Chondrocyte (in vitro differentiated cells): Measurements from ENCODE around the gene SLBP. TPM values are rescaled to one million over a fixed set of nuclear protein-coding genes. Genes with fewer than 3 reads are reported as not detected.

Experiments used
- DNase-seq: peaks from one replicate; pipeline ENCODE4 v3.0.0; 2021; ENCODE audit warnings: mixed read lengths, low spot score
- H3K27ac Mint-ChIP-seq: one replicate; pipeline ENCODE4 v1.8.0; 2021; ENCODE audit warnings: mild to moderate bottlenecking, moderate library complexity, mixed read lengths; ENCODE audit not compliant: unreplicated experiment
- H3K27me3 Mint-ChIP-seq: 2 replicates; pipeline ENCODE4 v1.8.0; 2021; ENCODE audit warnings: low read depth, mixed read lengths
- H3K36me3 Mint-ChIP-seq: 2 replicates; pipeline ENCODE4 v1.8.0; 2021; ENCODE audit warnings: low read depth, mixed read lengths
- H3K4me1 Mint-ChIP-seq: 2 replicates; pipeline ENCODE4 v1.8.0; 2021; ENCODE audit warnings: low read depth, mild to moderate bottlenecking, mixed read lengths
- H3K4me3 Mint-ChIP-seq: one replicate; pipeline ENCODE4 v1.8.0; 2021; ENCODE audit warnings: mild to moderate bottlenecking, moderate library complexity, mixed read lengths; ENCODE audit not compliant: unreplicated experiment
- H3K9me3 Mint-ChIP-seq: 2 replicates; pipeline ENCODE4 v1.8.0; 2021; ENCODE audit warnings: low read depth, mixed read lengths
- total RNA-seq: library from RNA; stranded (reverse); gene quantifications from 3 replicates; pipeline ENCODE4 v1.2.1, GENCODE V29; 2021
- TF ChIP-seq, protein P1 (sequence below): fragments of 200-600 bp; sonication (generic); IDR thresholded peaks from 2 replicates; pipeline ENCODE4 v1.5.0; 2021; ENCODE audit warnings: antibody characterized with exemption, mild to moderate bottlenecking, moderate library complexity

SLBP gene
- total RNA-seq, 1 donor from 2014 or later: 48.7 TPM

DNA sequence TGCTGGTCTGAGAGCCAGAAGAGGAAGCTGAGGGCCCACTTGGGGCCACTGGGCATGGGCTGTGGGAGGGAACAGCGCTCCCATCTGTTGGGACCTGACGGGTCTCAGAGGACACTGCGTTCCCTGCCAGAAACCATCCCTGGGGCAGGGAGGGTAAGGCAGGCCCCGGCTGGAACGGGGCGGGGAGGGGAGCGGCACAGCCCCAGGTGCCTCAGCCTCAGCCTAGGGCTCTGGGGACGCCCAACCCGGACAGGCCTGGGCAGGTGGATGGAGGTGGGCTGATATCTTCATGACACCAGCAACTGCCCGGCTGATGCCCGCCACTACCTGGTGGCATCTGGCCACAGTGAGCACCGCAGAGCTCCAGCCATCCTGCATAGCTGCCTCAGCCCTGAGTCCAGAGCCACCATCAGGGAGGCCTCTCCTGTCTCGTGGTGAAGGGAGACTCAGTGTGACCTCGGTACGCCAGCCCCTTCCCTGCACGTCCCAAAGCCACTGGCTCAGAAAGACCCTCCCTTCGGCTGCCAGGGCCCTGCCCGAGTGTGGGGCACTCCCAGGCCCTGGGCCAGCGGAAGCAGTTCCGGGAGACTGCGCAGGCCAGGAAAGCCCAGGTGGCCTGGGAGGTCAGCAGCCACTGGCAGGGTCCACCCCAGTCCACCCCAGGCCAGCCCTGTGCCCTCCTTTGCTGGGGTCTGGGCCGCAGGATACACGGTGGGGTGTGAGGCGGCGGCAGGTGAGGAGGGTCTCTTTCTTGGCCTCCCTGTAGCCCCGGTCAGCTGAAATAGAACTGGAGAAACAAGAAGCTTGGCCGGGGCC lies 46.4 kb upstream of the SLBP start:
- no peak overlapping the region for H3K27ac Mint-ChIP-seq

DNA sequence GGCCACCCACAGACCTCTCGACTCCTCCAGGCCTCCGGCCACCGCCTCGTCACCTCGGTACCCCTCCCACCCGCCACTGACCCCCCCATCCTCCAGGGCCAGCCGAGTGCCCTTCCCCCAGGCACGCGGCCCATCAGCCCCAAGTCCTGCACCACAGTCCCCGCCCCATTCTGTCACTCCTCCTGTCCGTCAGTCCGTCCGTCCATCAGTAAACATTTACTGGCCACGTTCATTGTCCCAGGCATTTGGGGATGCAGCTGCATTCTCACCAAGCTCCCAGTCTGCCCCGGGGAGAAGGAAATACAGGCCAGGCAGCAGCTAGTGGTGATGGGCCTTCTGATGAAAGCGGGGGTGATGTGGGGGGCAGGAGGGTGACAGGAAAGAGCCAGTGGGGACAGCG lies 45.7 kb upstream of the SLBP start:
- Mint-ChIP-seq H3K27me3 (no peaks in the 10 kb centered on the region), H3K9me3 (no peaks in the 10 kb centered on the region)

More for the DNA sequence above, 46.4 kb upstream of the SLBP start:
- Mint-ChIP-seq H3K9me3 (no peaks in the 10 kb centered on the region), H3K4me1 (no peaks in the 10 kb centered on the region), H3K36me3 (no peaks in the 10 kb centered on the region), H3K27me3 (no peaks in the 10 kb centered on the region), H3K4me3 (no peak overlapping the region)
- DNase-seq: no peak
- TF ChIP-seq, protein P1, sequence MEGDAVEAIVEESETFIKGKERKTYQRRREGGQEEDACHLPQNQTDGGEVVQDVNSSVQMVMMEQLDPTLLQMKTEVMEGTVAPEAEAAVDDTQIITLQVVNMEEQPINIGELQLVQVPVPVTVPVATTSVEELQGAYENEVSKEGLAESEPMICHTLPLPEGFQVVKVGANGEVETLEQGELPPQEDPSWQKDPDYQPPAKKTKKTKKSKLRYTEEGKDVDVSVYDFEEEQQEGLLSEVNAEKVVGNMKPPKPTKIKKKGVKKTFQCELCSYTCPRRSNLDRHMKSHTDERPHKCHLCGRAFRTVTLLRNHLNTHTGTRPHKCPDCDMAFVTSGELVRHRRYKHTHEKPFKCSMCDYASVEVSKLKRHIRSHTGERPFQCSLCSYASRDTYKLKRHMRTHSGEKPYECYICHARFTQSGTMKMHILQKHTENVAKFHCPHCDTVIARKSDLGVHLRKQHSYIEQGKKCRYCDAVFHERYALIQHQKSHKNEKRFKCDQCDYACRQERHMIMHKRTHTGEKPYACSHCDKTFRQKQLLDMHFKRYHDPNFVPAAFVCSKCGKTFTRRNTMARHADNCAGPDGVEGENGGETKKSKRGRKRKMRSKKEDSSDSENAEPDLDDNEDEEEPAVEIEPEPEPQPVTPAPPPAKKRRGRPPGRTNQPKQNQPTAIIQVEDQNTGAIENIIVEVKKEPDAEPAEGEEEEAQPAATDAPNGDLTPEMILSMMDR: no peak

DNA sequence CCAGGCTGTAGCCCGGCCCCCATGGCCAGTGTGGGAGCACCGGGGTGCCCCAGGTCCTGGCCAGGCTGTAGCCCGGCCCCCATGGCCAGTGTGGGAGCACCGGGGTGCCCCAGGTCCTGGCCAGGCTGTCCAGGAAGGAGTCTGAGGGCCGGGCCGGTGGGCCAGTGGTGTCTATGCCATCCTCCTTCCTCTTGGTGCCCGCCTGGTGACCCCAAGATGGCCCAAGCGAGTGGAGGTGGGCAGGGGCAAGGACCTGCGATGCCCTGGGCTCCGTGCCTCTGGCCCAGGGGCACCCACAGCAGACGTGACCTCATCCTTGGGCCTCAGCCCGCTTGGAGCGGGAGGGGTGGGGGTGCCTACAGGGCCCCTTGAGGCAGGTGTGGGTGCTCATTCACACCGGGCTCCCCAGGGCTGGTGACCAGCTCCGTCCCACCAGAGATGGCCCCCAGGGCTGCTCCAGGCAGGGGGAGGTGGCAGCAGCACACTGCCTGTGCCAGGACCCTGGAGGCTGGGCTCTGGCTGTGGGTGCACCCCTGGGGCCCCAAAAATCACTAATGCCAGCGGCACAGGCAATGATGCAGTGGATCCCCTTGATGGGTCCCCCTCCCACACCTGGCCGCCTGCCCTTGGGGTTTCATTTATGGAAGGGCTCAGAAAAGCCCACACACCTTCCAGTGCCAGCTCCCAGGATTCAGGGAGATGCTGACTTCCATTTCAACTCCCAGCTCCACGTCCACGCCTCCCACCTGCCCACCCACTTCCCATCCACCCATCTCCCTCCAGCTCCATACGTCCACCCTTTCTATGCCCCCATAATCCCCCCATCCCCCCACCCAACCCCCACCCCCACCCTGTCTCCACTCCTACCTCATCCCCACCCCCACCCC lies 45.0 kb upstream of the SLBP start:
- no peak overlapping the region for H3K27ac Mint-ChIP-seq
- no peak for DNase-seq
- TF ChIP-seq, protein P1: no peak
- H3K9me3 Mint-ChIP-seq: no peaks in the 10 kb centered on the region
- H3K27me3 Mint-ChIP-seq: no peaks in the 10 kb centered on the region
- no peak overlapping the region for H3K4me3 Mint-ChIP-seq
- no peaks in the 10 kb centered on the region for H3K4me1 Mint-ChIP-seq
- H3K36me3 Mint-ChIP-seq: no peaks in the 10 kb centered on the region

More for the DNA sequence above, 45.7 kb upstream of the SLBP start:
- H3K4me3 Mint-ChIP-seq: no peak overlapping the region
- no peaks in the 10 kb centered on the region for H3K4me1 Mint-ChIP-seq
- H3K27ac Mint-ChIP-seq: no peak overlapping the region
- TF ChIP-seq, protein P1: no peak
- no peaks in the 10 kb centered on the region for H3K36me3 Mint-ChIP-seq
- no peak for DNase-seq

DNA sequence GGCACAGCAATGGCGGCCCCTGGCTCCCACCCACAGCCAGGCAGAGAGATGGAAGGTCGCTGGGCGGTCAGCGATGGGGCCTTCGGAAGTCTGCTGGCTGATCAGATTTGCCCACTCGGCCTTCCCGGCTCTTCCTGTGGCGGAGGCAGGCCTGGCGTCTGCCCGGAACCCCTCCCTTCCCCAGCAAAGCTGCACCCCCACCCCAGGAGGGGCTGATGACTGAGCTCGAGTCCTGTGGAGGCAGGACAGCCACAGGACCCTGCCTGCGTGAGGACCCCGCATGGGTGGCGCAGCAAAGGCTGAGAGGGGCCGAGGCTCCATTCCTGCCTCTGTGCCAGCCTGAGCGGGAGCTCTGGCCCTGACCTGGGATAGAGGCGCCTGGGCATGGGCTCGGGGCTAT lies 44.0 kb upstream of the SLBP start:
- no peak for DNase-seq
- H3K4me3 Mint-ChIP-seq: no peak overlapping the region
- TF ChIP-seq, protein P1: no peak
- no peaks in the 10 kb centered on the region for H3K4me1 Mint-ChIP-seq
- no peaks in the 10 kb centered on the region for H3K36me3 Mint-ChIP-seq
- no peak overlapping the region for H3K27ac Mint-ChIP-seq
- no peaks in the 10 kb centered on the region for H3K9me3 Mint-ChIP-seq
- H3K27me3 Mint-ChIP-seq: no peaks in the 10 kb centered on the region

DNA sequence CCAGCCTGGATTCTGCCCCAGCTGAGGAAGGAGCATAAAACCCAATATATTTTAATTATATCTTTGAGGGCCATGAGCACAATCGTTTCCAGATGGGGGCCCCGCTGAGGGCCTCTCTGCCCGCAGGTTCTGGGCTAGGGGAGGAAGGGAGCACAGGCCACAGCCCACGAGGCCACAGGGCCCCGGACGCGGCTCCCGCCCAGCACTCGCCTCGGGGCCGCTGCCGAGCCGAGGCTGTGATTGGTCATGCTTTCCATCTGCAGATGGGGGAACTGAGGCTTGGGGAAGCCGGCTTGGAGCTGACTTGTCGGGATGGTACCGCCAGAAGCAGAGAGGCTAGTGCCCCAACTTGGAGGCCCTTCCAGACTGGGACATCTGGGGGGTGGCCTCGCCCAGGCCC lies 43.2 kb upstream of the SLBP start:
- Mint-ChIP-seq H3K4me1 (no peaks in the 10 kb centered on the region), H3K4me3 (no peak overlapping the region), H3K27ac (no peak overlapping the region), H3K9me3 (no peaks in the 10 kb centered on the region), H3K27me3 (no peaks in the 10 kb centered on the region), H3K36me3 (no peaks in the 10 kb centered on the region)
- TF ChIP-seq, protein P1: no peak
- no peak for DNase-seq
